Measurements from ENCODE around the gene WDR91. TPM values are rescaled to one million over a fixed set of nuclear protein-coding genes. Genes with fewer than 3 reads are reported as not detected.
A peak's percentile ranks its signal among the peaks of the same experiment; 100 is the strongest.

Gene WDR91
- total RNA-seq, 1 donor from 2014 or later, result 66.7 TPM

DNA sequence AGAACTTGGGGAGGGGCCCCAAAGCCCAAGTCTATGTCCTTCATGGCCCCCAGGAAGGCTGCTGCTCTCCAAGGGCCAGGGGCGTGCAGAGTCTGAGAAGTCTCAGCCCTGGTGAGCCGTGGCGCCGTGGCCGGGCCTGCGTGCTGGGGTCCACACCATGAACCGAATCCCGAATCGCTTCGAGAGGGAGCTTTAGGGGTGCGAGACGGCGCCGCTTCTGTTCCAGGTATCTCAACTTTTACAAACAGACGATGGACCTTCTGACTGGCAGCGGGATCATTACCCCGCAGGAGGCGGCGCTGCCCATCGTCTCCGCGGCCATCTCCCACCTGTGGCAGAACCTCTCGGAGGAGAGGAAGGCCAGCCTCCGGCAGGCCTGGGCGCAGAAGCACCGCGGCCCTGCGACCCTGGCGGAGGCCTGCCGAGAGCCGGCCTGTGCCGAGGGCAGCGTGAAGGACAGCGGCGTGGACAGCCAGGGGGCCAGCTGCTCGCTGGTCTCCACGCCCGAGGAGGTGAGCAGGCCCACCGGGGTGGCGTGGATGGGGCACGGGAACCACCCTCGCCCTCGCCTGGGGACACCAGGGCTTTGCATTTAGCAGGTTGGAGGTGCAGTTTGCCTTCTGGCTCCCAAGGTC lies 35.0 kb upstream of the WDR91 start:
- no peak overlapping the region for H3K27ac ChIP-seq
- intact Hi-C loops (cut with DNase I), result no loop called here
- no peaks in the 10 kb centered on the region for H3K36me3 ChIP-seq
- no peaks in the 10 kb centered on the region for H3K27me3 ChIP-seq
- no peaks in the 10 kb centered on the region for H3K4me1 ChIP-seq
- no peaks in the 10 kb centered on the region for H3K9me3 ChIP-seq
- H3K4me3 ChIP-seq, result no peak overlapping the region
- TF ChIP-seq, protein P1, sequence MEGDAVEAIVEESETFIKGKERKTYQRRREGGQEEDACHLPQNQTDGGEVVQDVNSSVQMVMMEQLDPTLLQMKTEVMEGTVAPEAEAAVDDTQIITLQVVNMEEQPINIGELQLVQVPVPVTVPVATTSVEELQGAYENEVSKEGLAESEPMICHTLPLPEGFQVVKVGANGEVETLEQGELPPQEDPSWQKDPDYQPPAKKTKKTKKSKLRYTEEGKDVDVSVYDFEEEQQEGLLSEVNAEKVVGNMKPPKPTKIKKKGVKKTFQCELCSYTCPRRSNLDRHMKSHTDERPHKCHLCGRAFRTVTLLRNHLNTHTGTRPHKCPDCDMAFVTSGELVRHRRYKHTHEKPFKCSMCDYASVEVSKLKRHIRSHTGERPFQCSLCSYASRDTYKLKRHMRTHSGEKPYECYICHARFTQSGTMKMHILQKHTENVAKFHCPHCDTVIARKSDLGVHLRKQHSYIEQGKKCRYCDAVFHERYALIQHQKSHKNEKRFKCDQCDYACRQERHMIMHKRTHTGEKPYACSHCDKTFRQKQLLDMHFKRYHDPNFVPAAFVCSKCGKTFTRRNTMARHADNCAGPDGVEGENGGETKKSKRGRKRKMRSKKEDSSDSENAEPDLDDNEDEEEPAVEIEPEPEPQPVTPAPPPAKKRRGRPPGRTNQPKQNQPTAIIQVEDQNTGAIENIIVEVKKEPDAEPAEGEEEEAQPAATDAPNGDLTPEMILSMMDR (IDR thresholded peaks at IDR 0.05), result no peak
- DNase-seq (ENCODE audit: low spot score in 2 of 2), result peak in 1 of 2 donors; percentile 34

DNA sequence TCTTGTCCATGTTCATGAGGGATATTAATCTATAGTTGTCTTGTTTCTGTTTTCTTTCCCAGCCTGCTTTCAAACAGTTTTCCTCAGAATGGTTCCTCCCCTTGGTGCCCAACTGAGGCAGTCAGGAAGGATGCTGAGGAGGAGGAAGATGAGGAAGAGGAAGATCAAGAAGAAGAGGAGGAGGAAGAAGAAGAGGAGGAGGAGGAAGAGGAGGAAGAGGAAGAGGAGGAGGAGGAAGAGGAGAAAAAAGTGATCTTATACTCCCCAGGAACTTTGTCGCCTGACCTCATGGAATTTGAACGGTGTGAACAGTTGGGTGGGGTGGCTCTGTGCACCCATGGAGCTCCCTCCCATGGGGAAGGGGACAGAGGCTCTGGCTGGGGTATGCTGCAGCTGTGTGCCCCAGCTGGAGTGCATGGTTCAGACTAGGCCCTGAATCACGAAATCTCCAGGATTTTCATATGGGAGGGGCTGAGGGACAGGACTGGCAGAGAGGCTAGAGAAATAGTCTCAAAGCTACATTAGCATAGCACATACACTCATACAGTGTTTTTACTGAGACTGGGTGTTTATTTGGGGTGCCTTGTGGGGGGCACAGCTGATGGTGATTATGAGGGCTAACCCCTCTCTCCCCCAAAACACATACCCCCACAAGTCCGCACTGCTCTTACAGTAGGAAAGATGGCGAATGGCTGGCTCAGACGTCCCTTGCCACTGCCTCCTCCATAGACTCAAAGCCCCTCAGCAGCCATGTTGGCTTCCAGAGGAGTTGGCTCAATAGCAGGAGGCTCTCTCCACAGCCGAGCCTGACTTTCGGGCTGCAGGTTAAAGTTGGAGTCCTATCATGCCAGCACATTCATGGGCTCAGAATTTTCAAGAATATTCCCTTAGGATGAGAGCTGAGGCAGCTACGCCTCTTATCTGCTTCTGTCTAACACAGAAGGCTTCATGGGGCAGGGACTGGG lies 34.2 kb upstream of the WDR91 start:
- H3K27ac ChIP-seq, result no peak overlapping the region
- no peaks in the 10 kb centered on the region for H3K27me3 ChIP-seq
- H3K9me3 ChIP-seq, result no peaks in the 10 kb centered on the region
- DNase-seq (ENCODE audit: low spot score in 2 of 2), result peak in 1 of 2 donors; percentile 50
- intact Hi-C loops (cut with DNase I), result no loop called here
- no peaks in the 10 kb centered on the region for H3K4me1 ChIP-seq
- TF ChIP-seq, protein P1 (IDR thresholded peaks at IDR 0.05), result no peak
- no peaks in the 10 kb centered on the region for H3K36me3 ChIP-seq
- no peak overlapping the region for H3K4me3 ChIP-seq

DNA sequence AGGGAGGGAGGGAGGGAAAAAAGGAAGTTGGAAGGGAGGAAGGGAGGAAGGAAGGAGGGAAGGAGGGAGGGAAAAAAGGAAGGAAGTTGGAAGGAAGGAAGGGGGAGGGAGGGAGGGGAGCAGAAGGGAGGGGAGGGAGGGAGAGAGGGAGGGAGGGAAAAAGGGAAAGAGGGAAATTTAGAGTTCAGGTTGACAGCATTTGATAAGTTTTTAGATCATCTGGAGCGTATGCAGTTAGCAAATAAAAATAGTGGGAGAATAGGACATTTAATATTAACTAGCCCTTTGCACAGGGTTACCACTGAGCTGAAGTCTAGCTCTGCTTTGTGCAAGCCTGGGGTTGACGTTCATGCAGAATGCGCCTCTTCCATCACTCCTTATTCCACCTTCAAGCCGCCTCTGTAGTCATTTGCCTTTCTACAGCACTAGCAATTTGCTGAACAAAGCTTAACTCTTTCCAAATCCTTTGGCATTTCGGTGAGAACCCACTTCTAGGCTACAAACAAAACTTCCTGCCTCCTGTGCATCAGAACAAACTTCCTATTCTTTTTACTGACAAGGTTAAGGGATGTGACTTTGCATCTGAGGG lies 30.9 kb upstream of the WDR91 start:
- no peak overlapping the region for H3K4me3 ChIP-seq

DNA sequence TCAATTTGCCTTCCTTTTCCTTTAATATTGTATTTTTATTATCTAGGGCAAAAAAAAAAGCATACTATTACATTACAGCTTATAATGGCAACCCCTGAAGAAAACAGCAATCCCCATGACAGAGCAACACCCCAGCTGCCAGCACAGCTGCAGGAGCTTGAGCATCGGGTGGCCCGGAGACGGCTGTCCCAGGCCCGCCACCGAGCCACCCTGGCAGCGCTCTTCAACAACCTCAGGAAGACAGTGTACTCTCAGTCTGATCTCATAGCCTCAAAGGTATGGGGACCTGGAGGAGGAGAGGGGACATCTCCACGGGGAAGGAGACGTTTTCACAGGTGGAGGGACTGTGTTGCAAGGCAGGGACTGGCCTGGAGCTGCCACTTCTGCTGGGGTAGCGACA lies 29.1 kb upstream of the WDR91 start:
- TF ChIP-seq, protein P1 (IDR thresholded peaks at IDR 0.05), result no peak
- peak in 1 of 2 donors; percentile 3 for DNase-seq (ENCODE audit: low spot score in 2 of 2)
- Histone ChIP-seq H3K4me3 (no peak overlapping the region), H3K4me1 (no peaks in the 10 kb centered on the region), H3K27me3 (no peaks in the 10 kb centered on the region), H3K9me3 (no peaks in the 10 kb centered on the region), H3K27ac (no peak overlapping the region), H3K36me3 (no peaks in the 10 kb centered on the region)
- intact Hi-C loops (cut with DNase I), result no loop called here

More for the DNA sequence above, 30.9 kb upstream of the WDR91 start:
- no peak for DNase-seq (ENCODE audit: low spot score in 2 of 2)
- no peak overlapping the region for H3K27ac ChIP-seq
- H3K4me1 ChIP-seq, result no peaks in the 10 kb centered on the region
- H3K9me3 ChIP-seq, result no peaks in the 10 kb centered on the region
- TF ChIP-seq, protein P1 (IDR thresholded peaks at IDR 0.05), result no peak
- intact Hi-C loops (cut with DNase I), result no loop called here
- no peaks in the 10 kb centered on the region for H3K36me3 ChIP-seq
- no peaks in the 10 kb centered on the region for H3K27me3 ChIP-seq

DNA sequence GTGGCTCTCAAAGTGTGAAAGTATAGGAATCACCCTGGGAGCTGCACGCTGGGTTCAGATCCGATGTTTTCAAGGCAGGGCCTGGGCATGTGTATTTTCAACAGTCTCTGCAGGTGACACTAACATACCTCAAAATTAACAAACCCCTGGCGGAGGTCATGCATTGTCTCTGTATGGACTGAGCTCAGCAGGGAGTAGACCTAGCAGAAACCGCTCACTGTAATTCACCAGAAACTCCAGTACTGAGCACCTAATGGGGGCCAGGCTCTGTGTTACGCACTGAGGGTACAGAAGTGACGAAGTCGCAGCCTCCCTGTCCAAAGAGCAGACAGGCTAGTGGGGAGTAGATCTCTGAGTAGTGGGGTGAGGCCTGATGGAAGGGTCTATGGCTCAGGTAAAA lies 27.9 kb upstream of the WDR91 start:
- Histone ChIP-seq H3K4me3 (no peak overlapping the region), H3K27me3 (no peaks in the 10 kb centered on the region), H3K4me1 (no peaks in the 10 kb centered on the region), H3K9me3 (no peaks in the 10 kb centered on the region), H3K36me3 (no peaks in the 10 kb centered on the region), H3K27ac (no peak overlapping the region)
- peak in 1 of 2 donors; percentile 50 for DNase-seq (ENCODE audit: low spot score in 2 of 2)
- TF ChIP-seq, protein P1 (IDR thresholded peaks at IDR 0.05), result no peak
- intact Hi-C loops (cut with DNase I), result no loop called here
